ENCODE results near the gene MUC15. TPM values are rescaled to one million over a fixed set of nuclear protein-coding genes. Genes with fewer than 3 reads are reported as not detected.

MUC15 gene
- not detected in 2 replicates for total RNA-seq

GRCh38 chr11:26571861-26572654 is at the start of gene MUC15:
TSS of gene MUC15 (minus strand) at chr11:26572263. CDS start at chr11:26567094, 5,169 bp downstream.

Other genes with a start within 250 kb of the MUC15 start
- gene ANO3, start 240.1 kb downstream of the MUC15 start, total RNA-seq = under 0.01 and 0.13 TPM in 2 replicates
- not detected in 2 replicates for gene SLC5A12, start 149.8 kb upstream of the MUC15 start, total RNA-seq

Measured in mesangial cell (primary cell).